HG03565 (cell line): ENCODE measurements around the gene FNIP1.
A peak's percentile ranks its signal among the peaks of the same experiment; 100 is the strongest.
"Not testable (repeated sequence)": the region's sequence is repeated elsewhere in the genome, so short reads cannot be mapped to it uniquely, and the experiment has no call there.

ENCODE experiments used
- ATAC-seq: cut with Tn5 transposase; IDR thresholded peaks from one replicate; pipeline ENCODE4 v1.9.1; 2021; ENCODE audit warnings: mild to moderate bottlenecking, moderate library complexity; ENCODE audit not compliant: unreplicated experiment

Gene FNIP1

DNA sequence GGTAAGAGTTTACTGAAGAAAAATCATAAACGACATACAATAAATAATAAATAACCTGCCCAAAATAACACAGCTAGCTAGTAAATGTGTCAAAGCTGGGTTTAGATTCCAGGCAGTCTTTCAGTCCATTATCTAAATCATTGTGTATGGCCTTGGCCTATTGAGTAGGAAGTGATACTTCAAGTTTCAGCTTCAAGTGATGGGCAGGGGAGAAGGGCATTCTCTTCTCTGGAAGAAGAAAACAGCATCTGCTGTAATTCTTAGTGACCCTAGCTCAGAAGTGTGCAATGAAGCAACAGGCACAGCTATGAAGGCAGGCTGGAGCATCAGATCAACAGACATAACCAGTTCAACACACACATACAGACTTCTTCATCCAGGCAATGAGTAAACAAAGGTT is 42.5 kb downstream of the FNIP1 start:
- no peak for ATAC-seq

- ATAC-seq = no peak
Measured at GRCh38 chr5:131751506-131751905, 45.3 kb downstream of the FNIP1 start.

- no peak for ATAC-seq
Measured at GRCh38 chr5:131749723-131750470, 46.9 kb downstream of the FNIP1 start.

DNA sequence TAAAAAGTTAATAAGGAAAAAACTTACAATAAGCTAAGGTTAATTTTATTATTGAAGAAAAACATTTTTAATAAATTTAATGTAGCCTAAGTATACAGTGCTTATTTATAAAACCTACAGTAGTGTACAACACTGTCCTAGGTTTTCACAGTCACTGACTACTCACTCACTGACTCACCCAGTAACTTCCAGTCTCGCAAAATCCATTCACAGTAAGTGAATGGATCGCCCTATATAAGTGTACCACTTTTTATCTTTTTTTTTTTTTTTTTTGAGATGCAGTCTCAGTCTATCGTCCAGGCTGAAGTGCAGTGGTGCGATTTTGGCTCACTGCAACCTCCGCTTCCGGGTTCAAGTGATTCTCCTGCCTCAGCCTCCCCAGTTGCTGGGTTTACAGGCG is 47.7 kb downstream of the FNIP1 start:
- ATAC-seq = no peak

DNA sequence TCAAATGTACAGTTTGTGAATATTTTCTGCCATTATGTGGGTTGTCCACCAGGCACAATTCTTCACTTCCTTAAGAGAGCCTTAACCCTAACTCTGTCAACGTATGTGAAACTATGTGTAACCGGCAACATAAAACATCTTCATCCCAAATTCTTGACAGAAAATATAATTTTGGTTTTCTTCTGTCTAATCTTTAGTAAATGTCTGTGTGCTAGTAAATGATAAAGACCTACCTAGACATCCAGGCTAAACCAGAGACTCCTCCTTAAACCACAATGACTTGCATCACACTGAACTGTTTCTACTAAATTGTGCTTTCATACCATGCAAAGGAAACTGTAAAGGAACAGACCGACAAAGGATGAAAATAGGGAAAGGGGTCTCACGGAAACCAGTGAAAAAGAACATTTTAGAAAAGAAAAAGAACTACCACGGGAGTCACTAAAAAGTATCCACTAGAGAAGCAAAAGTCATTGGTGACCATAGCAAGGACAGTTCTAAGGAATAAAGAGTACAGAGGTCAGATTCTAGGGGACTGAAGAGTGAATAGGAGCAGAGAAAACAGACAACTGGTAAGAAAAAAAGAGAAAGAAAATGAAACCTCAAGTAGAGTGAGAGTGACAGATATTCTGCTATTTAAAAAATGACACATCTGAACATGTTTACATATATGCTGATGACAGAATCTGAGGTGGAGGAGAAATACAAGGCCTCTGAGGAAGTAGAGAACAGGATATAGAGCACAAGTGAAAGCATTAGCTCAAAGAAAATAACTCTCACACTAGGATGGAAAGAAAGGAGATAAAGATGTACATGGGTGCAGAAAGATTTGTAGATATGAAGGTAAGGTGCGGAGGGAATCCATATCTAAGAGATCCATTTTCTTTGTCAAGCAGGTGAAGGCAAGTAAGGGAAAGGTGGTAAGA is 49.4 kb downstream of the FNIP1 start:
- ATAC-seq = peak; percentile 69

DNA sequence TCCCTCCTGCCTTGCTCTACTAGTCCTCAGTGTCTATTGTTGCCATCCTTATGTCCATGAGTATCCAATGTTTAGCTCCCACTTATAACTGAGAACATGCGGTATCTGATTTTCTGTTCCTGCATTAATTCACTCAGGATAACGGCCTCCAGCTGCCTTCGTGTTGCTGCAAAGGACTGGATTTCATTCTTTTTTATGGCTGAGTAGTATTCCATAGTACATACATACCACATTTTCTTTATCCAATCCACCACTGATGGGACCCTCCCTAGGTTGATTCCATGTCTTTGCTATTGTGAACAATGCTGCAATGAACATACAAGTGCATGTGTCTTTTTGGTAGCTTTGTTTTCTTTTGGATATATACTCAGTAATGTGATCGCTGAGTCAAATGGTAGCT is 50.4 kb downstream of the FNIP1 start:
- ATAC-seq = no peak

DNA sequence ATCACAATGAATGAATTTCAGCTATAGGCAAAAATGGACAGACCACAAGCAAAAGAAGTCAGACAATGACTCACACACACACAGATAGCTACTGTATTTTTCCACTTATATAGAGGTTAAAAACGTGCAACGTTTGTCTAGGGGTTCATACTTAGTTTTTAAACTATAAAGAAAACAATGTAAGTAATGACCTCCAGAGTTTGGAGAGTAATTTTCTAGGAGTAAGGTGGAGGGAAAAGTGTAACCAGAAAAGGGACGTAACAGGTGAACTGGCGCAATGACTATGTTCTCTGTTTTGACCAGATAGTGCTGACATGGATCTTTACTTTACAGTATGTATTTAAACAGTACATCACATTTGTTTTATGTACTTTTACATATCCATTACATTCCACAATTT is 51.1 kb downstream of the FNIP1 start:
- no peak for ATAC-seq

- no peak for ATAC-seq
Measured at GRCh38 chr5:131745155-131745554, 51.7 kb downstream of the FNIP1 start.

- ATAC-seq = no peak
Measured at GRCh38 chr5:131740477-131740876, 56.3 kb downstream of the FNIP1 start.

- ATAC-seq = no peak
Measured at GRCh38 chr5:131735393-131735792, 61.4 kb downstream of the FNIP1 start.

DNA sequence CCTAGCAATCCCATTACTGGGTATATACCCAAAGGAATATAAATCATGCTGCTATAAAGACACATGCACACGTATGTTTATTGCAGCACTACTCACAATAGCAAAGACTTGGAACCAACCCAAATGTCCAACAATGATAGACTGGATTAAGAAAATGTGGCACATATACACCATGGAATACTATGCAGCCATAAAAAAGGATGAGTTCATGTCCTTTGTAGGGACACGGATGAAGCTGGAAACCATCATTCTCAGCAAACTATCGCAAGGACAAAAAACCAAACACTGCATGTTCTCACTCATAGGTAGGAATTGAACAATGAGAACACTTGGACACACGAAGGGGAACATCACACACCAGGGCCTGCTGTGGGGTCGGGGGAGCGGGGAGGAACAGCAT is 61.9 kb downstream of the FNIP1 start:
- not testable (repeated sequence) for ATAC-seq

GRCh38 chr5:131729292-131729691 is 67.5 kb downstream of the FNIP1 start:
- ATAC-seq = not testable (repeated sequence)

DNA sequence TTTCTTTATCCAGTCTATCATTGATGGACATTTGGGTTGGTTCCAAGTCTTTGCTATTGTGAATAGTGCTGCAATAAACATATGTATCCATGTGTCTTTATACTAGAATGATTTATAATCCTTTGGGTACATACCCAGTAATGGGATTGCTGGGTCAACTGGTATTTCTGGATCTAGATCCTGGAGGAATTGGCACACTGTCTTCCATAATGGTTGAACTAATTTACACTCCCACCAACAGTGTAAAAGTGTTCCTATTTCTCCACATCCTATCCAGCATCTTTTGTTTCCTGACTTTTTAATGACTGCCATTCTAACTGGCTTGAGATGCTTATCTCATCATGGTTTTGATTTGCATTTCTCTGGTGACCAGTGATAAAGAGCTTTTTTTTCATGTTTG is 72.7 kb downstream of the FNIP1 start:
- ATAC-seq = not testable (repeated sequence)

- ATAC-seq = no peak
Measured at GRCh38 chr5:131720714-131721113, 76.1 kb downstream of the FNIP1 start.

- no peak for ATAC-seq
Measured at GRCh38 chr5:131719564-131719963, 77.3 kb downstream of the FNIP1 start.

- ATAC-seq = no peak
Measured at GRCh38 chr5:131718487-131719014, 78.3 kb downstream of the FNIP1 start.

DNA sequence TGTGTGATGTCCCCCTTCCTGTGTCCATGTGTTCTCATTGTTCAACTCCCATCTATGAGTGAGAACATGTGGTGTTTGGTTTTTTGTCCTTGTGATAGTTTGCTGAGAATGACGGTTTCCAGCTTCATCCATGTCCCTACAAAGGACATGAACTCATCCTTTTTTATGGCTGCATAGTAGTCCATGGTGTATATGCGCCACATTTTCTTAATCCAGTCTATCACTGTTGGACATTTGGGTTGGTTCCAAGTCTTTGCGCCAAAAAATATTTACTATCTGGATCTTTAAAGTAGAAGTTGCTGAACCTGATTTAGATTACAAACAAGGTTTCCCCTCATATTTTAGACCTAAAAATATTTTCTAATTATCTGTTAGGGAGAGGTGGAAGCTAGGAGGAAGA is 79.7 kb downstream of the FNIP1 start:
- ATAC-seq = not testable (repeated sequence)

DNA sequence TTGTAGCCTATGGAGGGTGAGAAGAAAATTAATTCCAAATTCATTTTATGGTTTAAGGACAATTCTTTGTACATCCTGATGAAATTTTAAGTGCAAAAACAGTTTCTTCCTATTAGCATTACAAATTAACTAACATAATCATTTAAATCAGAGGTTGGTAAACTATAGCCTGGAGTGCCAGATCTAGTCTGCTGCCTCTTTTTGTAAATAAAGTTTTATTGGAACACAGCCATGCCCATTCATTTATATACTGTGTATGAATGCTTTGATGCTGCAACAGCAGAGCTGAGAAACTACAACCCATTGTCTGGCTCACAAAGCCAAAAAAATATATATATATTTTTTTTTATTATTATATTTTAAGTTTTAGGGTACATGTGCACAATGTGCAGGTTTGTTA is 80.2 kb downstream of the FNIP1 start:
- no peak for ATAC-seq

DNA sequence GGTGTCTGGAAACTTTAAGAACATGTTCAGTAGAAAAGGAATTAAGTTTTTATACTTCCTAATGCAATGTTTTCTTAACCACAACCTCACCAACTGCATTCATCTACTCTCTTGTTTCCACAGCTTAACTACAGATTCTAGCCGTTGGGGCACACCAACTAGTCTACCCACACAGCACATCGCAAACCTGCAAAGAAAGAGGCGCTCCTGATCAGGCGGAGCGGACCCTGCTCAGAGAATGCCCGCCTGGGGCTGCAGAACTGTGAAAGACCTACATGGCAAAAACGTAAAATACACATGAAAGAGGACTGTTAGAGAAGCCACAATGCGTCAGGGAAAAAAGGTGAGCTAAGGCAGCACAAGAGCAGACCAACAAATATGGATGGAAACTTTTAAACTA is 86.4 kb downstream of the FNIP1 start:
- ATAC-seq = no peak

- no peak for ATAC-seq
Measured at GRCh38 chr5:131709043-131709442, 87.8 kb downstream of the FNIP1 start.

- no peak for ATAC-seq
Measured at GRCh38 chr5:131706281-131706680, 90.5 kb downstream of the FNIP1 start.

- no peak for ATAC-seq
Measured at GRCh38 chr5:131694926-131695325, 101.9 kb downstream of the FNIP1 start.
